Esophagus muscularis mucosa (tissue), 4 donors: Measurements from ENCODE around the gene TOR4A.

Source experiments
- EP300 ChIP-seq: sonication (generic); formaldehyde crosslinking; IDR thresholded peaks from one replicate; pipeline ENCODE4 v1.6.1; 2017; ENCODE audit warnings: antibody characterized with exemption
- POLR2AphosphoS5 ChIP-seq, 2 donors: sonication (generic); formaldehyde crosslinking; IDR thresholded peaks; one replicate each; pipeline ENCODE4 v1.6.1; 2017; ENCODE audit warnings: antibody characterized with exemption in 2 of 2
- TF ChIP-seq, protein P1 (sequence below), 3 experiments: fragments of 200-600 bp in 2 of 3; fragments of 450-650 bp in 1 of 3; sonication (generic) in 2 of 3; IDR thresholded peaks; one replicate each; pipeline ENCODE4 v1.5.1; 2017 to 2019; ENCODE audit warnings: antibody characterized with exemption in 3 of 3, mild to moderate bottlenecking in 2 of 3, moderate library complexity in 1 of 3

GRCh38 chr9:137319739-137320551 lies 42.4 kb downstream of the TOR4A start:
- TF ChIP-seq, protein P1, sequence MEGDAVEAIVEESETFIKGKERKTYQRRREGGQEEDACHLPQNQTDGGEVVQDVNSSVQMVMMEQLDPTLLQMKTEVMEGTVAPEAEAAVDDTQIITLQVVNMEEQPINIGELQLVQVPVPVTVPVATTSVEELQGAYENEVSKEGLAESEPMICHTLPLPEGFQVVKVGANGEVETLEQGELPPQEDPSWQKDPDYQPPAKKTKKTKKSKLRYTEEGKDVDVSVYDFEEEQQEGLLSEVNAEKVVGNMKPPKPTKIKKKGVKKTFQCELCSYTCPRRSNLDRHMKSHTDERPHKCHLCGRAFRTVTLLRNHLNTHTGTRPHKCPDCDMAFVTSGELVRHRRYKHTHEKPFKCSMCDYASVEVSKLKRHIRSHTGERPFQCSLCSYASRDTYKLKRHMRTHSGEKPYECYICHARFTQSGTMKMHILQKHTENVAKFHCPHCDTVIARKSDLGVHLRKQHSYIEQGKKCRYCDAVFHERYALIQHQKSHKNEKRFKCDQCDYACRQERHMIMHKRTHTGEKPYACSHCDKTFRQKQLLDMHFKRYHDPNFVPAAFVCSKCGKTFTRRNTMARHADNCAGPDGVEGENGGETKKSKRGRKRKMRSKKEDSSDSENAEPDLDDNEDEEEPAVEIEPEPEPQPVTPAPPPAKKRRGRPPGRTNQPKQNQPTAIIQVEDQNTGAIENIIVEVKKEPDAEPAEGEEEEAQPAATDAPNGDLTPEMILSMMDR (IDR thresholded peaks at IDR 0.05) = no peak
- TF ChIP-seq EP300 = no peak
- TF ChIP-seq POLR2AphosphoS5 (IDR thresholded peaks at IDR 0.05) = no peak
